Raji (cell line): ENCODE results near the gene NRXN3.

Source experiments
- POLR2A ChIP-seq: IDR thresholded peaks from 2 replicates; pipeline ENCODE4 v1.6.1; 2011; ENCODE audit warnings: low read depth, low read length, control low read depth; ENCODE audit not compliant: insufficient read depth

Gene NRXN3

DNA sequence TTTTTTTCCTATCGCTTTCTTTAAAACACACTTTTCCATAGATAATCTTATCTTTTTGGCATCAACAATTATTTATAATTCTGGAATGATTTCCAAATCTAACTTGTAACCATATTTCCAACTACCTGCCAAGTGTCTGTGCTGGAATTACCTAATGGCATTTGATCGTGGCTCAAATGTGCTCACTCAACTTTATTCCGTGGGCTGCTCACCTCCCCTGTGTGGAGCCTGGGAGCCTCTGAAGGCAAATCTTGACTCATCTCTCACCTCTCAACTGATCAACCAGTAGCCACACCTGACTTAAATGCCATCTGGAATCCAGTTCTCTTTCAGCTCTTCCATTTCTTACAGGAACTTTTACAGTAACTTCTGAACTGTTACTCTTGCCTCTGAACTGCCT, 1432.6 kb downstream of the NRXN3 start:
- TF ChIP-seq POLR2A = no peak

DNA sequence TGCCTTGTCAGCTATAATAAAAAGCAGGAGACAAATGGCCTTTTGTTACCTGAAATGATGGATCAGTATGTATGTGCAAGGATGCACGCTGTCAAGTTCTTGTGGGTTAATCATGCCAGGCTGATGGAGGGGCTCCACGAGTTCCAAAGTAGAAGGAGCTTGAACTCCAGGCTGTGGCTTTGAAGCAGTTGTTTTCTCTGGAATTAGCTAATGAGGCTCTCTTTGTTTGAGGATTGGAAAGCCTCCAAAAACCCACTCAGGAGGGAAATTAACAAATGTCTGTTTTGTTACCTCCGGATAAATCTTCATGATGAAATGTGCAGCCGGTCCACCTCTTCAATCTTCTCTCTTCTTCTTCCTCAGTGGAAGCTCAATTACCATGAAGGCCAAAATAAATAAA, 1435.7 kb downstream of the NRXN3 start:
- no peak for TF ChIP-seq POLR2A

DNA sequence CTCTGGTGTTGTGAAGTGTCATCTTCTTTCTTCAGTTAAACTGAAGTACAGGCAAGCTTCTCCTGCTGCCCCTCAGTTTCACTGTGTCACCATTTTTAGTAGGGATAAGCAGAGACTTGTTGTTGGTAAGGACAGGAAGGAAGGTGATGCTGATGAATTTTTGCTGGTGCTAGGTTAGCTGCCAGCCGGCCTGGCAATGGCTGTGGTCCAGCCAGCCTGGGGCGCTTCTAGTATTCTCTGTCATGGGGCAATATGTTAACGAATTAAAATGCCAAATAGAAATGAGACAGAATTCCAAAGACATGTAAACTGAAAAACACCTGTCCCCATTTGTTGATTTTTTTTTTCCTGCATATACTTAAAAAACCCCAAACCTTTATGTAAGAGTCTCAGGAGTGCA, 1438.3 kb downstream of the NRXN3 start:
- TF ChIP-seq POLR2A = no peak

DNA sequence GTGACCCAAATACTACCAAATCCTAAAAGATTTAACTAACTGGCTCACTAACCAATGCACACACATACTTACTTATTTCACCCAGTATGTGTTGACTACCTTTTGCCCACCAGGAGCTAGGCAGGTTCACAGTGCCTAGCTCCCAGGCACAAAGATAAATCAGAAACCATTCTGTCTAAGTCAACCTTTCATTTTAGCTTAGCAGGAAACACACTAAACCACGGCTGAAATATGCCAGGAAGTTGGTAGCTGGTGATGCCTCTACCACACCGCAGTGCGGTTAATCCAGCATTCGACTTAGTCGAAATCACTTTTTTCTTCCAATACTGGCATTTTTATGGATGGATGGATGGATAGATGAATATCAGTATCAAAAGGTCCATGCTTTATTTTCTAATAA, 1443.5 kb downstream of the NRXN3 start:
- no peak for TF ChIP-seq POLR2A

DNA sequence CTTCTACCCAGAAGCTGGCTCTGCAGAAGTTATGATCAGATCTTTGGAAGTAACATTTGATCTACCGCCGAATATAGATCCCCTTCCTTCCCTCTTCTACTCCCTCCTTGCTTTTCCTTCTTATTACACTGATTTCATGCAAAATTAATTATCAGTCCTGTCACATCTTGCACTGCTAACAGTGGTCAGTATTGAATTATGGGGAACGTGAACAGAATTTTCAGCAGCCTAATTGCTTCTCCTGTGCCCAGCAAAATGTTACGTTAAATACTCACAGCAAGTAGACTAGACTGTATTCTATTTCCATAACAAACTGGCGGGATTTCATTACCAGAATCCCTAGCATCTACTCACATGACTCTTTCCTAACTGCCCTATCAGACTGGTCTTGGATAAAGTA, 1444.3 kb downstream of the NRXN3 start:
- TF ChIP-seq POLR2A = no peak

DNA sequence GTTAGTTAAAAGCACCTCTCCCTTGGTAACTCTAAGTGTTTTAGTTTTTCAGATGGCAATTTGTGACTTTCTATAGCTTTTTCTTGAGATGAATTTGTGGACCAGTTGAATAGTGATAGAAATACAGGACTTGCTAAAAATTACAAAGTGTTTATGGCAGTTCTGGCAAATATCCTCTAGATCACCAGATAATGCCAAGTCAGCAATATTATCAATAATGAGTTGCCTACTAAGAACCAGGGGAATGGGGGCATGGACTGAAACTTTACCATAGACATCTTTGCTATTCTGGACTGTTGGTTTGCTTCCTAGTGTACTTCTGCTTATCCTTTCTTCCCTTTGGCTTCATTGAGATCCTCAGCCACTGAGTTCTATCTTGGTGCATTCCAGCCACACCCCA, 1456.9 kb downstream of the NRXN3 start:
- TF ChIP-seq POLR2A = no peak

DNA sequence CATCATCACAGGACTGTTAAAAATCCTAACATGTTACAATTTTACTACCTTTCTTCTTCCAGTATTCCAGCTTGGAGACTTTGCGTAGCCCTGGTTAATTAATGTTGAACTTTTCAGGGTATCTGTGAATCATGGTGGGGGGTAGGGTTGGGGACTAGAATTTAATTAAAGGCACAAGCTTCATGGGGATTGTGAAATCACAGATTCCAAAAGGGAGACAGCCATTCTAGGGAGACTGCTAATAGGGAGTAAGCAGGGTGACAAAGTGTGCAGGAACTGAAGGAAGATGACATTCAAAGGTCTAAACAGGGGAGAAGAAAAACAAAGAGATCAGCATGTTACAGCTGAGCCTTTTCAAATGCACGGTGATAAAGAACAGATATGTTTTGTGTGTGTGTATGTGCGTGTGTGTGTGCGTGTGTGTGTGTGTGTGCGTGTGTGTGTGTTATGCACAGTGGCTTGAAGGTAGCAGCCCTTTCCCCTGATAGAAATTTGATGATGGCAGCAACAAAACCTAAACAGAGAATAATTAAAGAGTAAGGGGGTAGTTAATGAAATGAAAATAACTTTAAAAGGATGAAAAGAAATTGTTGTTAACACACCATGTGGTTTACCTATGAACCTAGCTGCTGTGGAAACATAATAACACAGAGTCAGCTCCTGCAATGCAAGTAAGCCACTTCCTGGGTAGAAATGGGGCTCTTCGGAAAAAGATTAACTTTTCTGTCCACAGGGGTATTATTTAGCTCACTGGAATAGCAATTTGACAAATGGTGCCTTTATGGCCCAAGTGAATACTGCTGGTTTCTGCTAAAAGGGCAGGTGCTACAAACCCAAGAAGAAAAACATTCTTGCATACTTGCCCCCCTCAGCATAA, 1459.5 kb downstream of the NRXN3 start:
- no peak for TF ChIP-seq POLR2A

DNA sequence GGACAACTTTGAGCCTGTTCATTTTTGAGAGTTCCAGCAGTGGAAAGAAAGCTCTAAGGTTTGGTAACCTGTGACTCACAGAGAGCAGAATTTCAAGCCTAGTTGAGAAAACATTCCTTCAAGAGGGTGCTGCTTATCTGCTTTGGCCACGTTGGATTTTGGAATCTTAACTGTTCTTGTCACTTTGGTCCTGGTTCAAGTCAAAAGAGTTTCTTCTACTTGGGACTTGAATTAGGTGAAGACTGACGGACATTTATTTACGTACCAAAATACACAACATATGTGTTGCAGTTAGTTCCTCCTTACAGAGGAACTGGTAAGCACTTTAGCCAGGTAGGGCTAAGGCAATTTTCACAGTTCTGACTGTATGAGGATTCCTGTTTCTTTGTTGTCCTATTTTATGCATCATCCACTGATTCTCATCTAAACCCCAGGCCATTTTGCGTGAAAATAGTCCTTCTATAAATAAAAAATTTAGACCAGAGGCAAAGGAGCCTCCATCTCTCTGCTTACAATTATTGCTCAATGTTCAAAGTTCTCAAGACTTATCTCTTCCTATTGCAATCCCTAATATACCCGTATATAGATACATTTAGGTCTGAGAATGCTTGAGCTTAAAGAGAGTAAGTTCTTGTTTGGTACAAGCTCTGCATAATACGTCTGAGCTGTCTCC, 1460.3 kb downstream of the NRXN3 start:
- no peak for TF ChIP-seq POLR2A

DNA sequence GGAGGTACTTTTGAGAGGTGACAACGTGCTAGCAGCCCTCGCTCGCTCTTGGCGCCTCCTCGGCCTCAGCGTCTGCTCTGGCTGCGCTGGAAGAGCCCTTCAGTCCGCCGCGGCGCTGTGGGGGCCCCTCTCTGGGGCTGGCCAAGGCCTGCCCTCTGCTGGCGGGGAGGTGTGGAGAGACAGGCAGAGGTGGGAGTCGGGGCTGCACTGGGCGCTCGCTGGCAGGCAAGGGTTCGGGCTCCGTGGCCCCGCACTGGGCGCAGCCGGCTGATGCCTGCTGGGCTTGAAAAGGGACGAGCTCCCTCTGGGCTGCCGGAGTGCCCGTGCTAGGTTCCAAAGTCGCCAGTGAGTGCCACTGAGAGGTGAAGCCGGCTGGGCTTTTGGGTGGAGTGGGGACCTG, 1461.1 kb downstream of the NRXN3 start:
- no peak for TF ChIP-seq POLR2A

DNA sequence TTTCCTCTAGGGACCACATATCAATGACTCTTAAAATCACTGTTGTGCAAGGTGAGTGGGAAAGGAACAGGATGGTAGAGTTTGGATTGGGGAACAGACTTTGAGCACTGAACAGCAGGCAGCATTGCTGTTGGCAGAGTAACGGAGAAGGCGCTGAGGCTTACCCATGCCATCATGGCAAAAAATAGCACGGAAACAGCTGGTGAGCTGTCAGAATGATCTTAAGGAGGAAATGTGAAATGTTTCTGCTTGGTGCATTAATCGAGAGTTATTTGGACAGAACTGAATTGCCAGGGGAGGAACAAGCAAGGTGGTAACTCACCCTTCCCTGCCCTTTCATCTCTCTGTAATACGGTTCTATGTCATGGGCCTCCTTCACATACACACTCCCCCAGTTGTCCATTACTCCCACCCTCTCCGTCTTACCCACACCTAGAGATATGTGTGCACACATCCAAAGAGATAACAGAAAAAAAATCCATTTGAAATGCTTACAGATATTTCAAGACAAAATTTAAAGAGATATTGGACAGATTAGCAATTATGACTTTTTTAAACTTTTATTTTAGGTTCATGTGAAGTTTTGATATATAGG, 1468.6 kb downstream of the NRXN3 start:
- TF ChIP-seq POLR2A = no peak

DNA sequence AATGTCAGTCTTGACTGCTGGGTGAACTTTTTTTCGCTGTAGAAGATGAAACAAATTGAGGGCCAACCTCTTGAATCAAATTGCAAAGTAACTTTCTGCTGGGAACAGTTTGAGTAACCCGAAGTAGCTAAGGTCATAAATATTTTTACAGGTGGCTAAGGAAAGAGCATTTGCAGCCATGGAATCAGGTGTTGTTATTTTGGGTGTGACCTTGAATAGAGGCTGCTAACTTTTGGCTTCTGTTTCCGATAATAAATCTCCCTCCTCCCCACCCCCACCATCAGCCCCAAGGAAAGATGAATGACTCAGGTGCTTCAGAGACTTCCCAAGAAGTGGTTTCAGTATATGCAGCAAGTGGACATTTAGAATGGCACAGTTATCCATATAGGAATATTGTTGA, 1469.4 kb downstream of the NRXN3 start:
- TF ChIP-seq POLR2A = no peak

DNA sequence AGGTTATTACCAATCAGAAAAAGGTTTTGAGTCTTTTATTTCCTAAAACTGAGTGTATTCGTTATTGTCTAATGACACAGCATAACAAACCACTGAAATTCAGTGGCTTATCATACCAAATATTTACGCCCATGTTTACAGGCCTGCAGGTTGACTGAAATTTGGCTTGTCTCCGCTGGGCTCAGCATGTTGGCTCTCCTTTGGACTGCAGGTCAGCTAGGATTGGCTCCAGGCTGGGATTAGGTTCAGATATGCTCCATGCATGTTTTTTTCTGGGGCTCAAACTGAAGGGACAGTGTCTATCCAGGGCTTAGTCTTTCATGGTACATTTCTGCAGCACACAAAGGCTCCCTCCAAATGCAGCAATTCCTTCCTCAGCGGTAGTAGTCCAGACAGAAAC, 1471.2 kb downstream of the NRXN3 start:
- TF ChIP-seq POLR2A = no peak

DNA sequence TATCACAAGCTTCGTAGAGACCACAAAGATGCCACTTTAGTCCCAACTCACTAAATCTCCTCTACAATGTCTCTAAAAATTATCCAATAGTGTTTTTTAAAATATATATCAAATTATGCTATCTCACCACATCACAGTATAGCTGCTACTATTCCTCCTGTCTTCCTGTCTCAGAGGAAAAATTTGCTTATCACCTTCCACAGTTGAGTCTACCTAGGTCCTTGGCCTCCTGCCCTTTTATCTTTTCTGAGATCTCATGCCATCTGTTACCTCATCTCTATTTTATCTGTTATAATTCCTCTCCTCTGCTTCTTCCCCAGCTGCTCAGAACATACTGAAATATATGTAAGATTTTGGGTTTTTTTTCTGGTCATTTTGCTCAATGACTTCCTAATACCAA, 1473.0 kb downstream of the NRXN3 start:
- no peak for TF ChIP-seq POLR2A

DNA sequence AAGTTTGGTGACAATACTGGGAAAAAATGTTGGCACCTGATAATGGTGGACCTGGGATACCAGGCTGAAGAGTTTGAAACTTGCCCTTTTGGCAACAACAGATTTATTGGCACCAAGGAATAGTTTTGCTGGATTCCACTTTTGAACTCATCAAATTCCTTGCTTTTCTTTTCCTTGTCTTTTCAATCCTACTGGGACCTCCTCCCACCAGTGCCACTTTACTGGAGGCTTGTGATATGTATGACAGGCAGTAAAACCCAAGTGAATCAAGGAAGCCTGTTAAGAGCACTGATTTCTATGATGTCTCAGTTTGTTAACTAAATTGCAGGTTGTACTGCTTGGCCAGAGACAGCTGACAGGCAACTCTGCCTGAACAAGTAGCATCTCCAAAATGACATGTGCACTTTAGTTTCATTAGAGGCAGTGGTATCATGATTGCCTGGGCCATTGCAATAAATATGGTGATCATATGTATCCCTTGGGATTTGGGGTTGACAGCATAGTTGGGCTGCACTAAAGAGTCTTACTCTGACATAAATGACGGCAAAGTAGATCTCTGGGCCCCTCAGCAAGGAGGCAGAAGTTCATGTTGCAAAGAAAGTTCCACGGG, 1475.7 kb downstream of the NRXN3 start:
- TF ChIP-seq POLR2A = no peak

DNA sequence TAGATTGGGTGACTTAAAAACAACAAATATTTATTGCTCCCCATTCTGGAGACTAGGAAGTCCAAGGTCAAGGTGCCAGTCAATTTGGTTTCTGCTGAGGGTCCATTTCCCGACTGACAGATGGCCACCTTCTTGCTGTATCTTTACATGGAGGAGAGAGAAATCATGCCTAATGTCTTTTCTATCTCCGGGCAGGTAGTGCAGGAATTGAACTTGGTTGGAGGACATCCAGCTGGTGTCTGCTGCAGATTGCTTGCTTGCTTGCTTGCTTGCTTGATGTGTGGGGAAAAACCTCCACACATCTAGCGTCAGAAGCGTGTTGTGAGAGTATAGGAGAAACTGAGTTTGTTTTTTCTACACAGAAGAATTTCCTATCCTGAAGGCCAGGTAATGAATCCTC, 1479.7 kb downstream of the NRXN3 start:
- no peak for TF ChIP-seq POLR2A
